ELR (cell line): ENCODE measurements around the gene KRT38.
"Not testable (repeated sequence)": the region's sequence is repeated elsewhere in the genome, so short reads cannot be mapped to it uniquely, and the experiment has no call there.

Experiments used
- DNase-seq: peaks from one replicate; pipeline ENCODE4 v3.0.0-alpha.2; 2015; ENCODE audit warnings: low read depth

Gene KRT38

GRCh38 chr17:41395044-41395443 lies 45.7 kb downstream of the KRT38 start:
- not testable (repeated sequence) for DNase-seq

- DNase-seq = peak; percentile 58
Observed at GRCh38 chr17:41394254-41394996, 46.4 kb downstream of the KRT38 start.

- no peak for DNase-seq
Observed at GRCh38 chr17:41393826-41394225, 47.0 kb downstream of the KRT38 start.

- DNase-seq = no peak
Observed at GRCh38 chr17:41393294-41393693, 47.5 kb downstream of the KRT38 start.

- DNase-seq = peak; percentile 67
Observed at GRCh38 chr17:41392278-41392677, 48.5 kb downstream of the KRT38 start.

DNA sequence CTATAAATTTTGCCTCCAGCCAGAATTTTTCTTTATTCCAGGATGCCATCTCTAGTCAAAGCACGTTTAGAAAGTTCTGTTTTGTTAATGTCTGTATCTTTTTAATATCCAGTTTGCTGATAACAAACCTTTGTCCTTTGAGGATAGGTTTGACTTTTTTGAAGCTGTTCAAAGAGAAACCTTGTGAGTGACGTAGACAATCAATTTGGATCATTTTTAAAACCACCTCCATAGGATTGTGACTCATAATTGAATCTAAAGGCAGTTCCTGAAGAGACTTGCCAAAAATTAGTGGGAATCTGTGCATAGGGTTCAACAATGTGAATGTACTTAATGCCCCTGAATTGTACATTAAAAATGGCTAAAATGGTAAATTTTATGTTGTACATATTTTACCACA lies 49.2 kb downstream of the KRT38 start:
- DNase-seq = no peak

- DNase-seq = no peak
Observed at GRCh38 chr17:41390411-41390938, 50.3 kb downstream of the KRT38 start.

- no peak for DNase-seq
Observed at GRCh38 chr17:41387670-41388069, 53.1 kb downstream of the KRT38 start.

DNA sequence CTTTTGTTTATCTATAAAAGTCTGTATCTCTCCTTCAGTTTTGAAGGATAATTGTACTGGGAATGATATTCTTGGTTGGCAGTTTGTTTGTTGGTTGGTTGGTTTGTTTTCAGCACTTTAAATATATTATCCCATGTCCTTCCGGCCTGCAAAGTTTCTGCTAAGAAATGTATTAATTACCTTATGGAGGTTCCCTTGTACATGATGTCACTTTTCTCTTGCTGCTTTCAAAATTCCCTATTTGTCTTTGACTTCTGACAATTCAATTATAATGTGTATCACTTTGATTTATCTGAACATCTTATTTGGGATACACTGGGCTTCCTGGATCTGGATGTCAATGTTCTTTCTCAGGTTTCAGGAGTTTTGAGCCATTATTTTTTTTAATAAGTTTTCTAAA lies 54.6 kb downstream of the KRT38 start:
- no peak for DNase-seq
